ENCODE data around the gene FMO5.
"Not testable (repeated sequence)": the region's sequence is repeated elsewhere in the genome, so short reads cannot be mapped to it uniquely, and the experiment has no call there.

FMO5 gene

GRCh38 chr1:147225193-147225730, at the start of gene FMO5:
TSS of gene FMO5 (minus strand) at chr1:147225339. CDS start at chr1:147225029, 310 bp downstream.
- peak; percentile 44 to 54 for DNase-seq

GRCh38 chr1:147273409-147274336, 48.5 kb upstream of the FMO5 start:
- peak; percentile 17 to 61 for DNase-seq

GRCh38 chr1:147272042-147272441, 46.9 kb upstream of the FMO5 start:
- no peak for DNase-seq

GRCh38 chr1:147270721-147271120, 45.6 kb upstream of the FMO5 start:
- DNase-seq = no peak

- DNase-seq = no peak
Observed at GRCh38 chr1:147267711-147268110, 42.6 kb upstream of the FMO5 start.

- no peak for DNase-seq
Observed at GRCh38 chr1:147266381-147266780, 41.2 kb upstream of the FMO5 start.

- no peak for DNase-seq
Observed at GRCh38 chr1:147264158-147264768, 39.1 kb upstream of the FMO5 start.

GRCh38 chr1:147260956-147261355, 35.8 kb upstream of the FMO5 start:
- no peak for DNase-seq

- no peak for DNase-seq
Observed at GRCh38 chr1:147252540-147252939, 27.4 kb upstream of the FMO5 start.

- no peak for DNase-seq
Observed at GRCh38 chr1:147247656-147248238, 22.6 kb upstream of the FMO5 start.

GRCh38 chr1:147246910-147247655, 21.9 kb upstream of the FMO5 start:
- DNase-seq = no peak

- no peak for DNase-seq
Observed at GRCh38 chr1:147246044-147246690, 21.0 kb upstream of the FMO5 start.

- no peak for DNase-seq
Observed at GRCh38 chr1:147245586-147246021, 20.5 kb upstream of the FMO5 start.

- DNase-seq = no peak
Observed at GRCh38 chr1:147245129-147245528, 20.0 kb upstream of the FMO5 start.

- no peak for DNase-seq
Observed at GRCh38 chr1:147243841-147244240, 18.7 kb upstream of the FMO5 start.

- DNase-seq = no peak
Observed at GRCh38 chr1:147243228-147243685, 18.1 kb upstream of the FMO5 start.

GRCh38 chr1:147242449-147243227, 17.5 kb upstream of the FMO5 start, which contains the start of gene CHD1L:
TSS of gene CHD1L (plus strand) at chr1:147242684. CDS start at chr1:147242704, 20 bp downstream.
- peak; percentile 94 for DNase-seq

GRCh38 chr1:147241934-147242448, 16.9 kb upstream of the FMO5 start:
- no peak for DNase-seq

GRCh38 chr1:147240131-147240721, 15.1 kb upstream of the FMO5 start:
- not testable (repeated sequence) for DNase-seq

Measured in CD4-positive, alpha-beta T cell treated with Interleukin-4 for 1 hour (primary cell).